Activated T-cell treated with anti-CD3 and anti-CD28 coated beads, Interleukin-2, amount 50 U/mL, for 24 hours (primary cell): ENCODE results near the gene WDR70.

Experiments used
- DNase-seq: peaks from one replicate; pipeline ENCODE4 v3.0.0-alpha.2; 2020
- H3K27ac Mint-ChIP-seq: 2 replicates; pipeline ENCODE4 v1.8.0; 2020; ENCODE audit warnings: mild to moderate bottlenecking, mixed read lengths
- H3K27me3 Mint-ChIP-seq: 2 replicates; pipeline ENCODE4 v1.8.0; 2020; ENCODE audit warnings: mixed read lengths
- H3K36me3 Mint-ChIP-seq: 2 replicates; pipeline ENCODE4 v1.8.0; 2020; ENCODE audit warnings: low read depth, mixed read lengths
- H3K4me1 Mint-ChIP-seq: 2 replicates; pipeline ENCODE4 v1.8.0; 2020; ENCODE audit warnings: low read depth, mixed read lengths
- H3K4me3 Mint-ChIP-seq: 2 replicates; pipeline ENCODE4 v1.8.0; 2020; ENCODE audit warnings: mild to moderate bottlenecking, moderate library complexity, mixed read lengths
- H3K9me3 Mint-ChIP-seq: 2 replicates; pipeline ENCODE4 v1.8.0; 2020; ENCODE audit warnings: mixed read lengths

Gene WDR70

GRCh38 chr5:37739817-37740261, 360.7 kb downstream of the WDR70 start:
- Mint-ChIP-seq H3K9me3 (peaks cover 9% of the 10 kb centered on the region), H3K4me3 (no peak overlapping the region), H3K27ac (no peak overlapping the region), H3K36me3 (peaks cover 76% of the 10 kb centered on the region), H3K4me1 (peaks cover 27% of the 10 kb centered on the region), H3K27me3 (no peaks in the 10 kb centered on the region)
- no peak for DNase-seq

DNA sequence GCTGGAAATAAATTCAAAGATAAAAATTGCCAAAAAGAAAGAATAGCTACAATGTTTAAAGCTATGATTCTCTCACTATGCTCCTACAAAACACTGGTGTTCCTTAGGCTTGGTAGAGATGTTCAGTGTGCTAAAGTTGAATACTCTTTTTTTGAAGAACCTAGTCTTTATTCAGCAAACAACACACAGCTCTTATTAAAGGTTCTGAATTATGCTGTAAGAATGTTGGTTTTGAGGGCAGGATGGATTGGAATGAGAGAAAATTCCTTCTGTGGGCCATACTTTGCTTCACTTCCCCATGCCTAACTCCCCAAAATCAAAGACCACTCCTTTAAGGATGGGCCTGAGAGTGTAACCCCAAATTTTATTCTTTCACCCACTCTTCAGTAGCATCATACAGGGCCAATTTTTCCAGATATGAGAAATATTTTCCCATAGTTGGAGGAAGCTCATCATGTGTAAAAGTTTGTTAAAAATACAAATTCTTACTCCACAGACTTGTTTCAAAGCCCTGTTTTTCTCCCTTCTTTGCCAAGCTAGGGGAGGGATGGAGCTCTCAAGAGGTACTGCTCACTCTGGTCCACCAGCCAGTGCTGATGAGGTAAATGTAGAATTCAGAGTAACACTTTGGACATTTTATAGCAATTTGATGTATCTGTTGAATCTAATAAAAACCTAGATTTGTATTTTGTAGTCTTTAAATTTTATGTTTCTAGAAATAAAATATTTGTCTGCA, 361.4 kb downstream of the WDR70 start:
- no peak for DNase-seq
- no peak overlapping the region for H3K27ac Mint-ChIP-seq
- peaks cover 74% of the 10 kb centered on the region for H3K36me3 Mint-ChIP-seq

GRCh38 chr5:37742111-37742510, 363.0 kb downstream of the WDR70 start:
- H3K9me3 Mint-ChIP-seq, result peaks cover 23% of the 10 kb centered on the region
- no peaks in the 10 kb centered on the region for H3K27me3 Mint-ChIP-seq
- peaks cover 19% of the 10 kb centered on the region for H3K4me1 Mint-ChIP-seq
- no peak for DNase-seq
- no peak overlapping the region for H3K4me3 Mint-ChIP-seq
- peaks cover 72% of the 10 kb centered on the region for H3K36me3 Mint-ChIP-seq
- H3K27ac Mint-ChIP-seq, result no peak overlapping the region

More for the DNA sequence above, 361.4 kb downstream of the WDR70 start:
- Mint-ChIP-seq H3K4me3 (no peak overlapping the region), H3K4me1 (peaks cover 27% of the 10 kb centered on the region), H3K9me3 (peaks cover 10% of the 10 kb centered on the region), H3K27me3 (no peaks in the 10 kb centered on the region)

GRCh38 chr5:37751227-37751626, 372.1 kb downstream of the WDR70 start:
- Mint-ChIP-seq H3K4me3 (no peak overlapping the region), H3K27me3 (no peaks in the 10 kb centered on the region), H3K9me3 (peaks cover 21% of the 10 kb centered on the region), H3K27ac (no peak overlapping the region), H3K4me1 (no peaks in the 10 kb centered on the region), H3K36me3 (peaks cover 64% of the 10 kb centered on the region)
- no peak for DNase-seq

- no peaks in the 10 kb centered on the region for H3K4me1 Mint-ChIP-seq
- DNase-seq, result no peak
- H3K27ac Mint-ChIP-seq, result no peak overlapping the region
- H3K36me3 Mint-ChIP-seq, result peaks cover 56% of the 10 kb centered on the region
- no peaks in the 10 kb centered on the region for H3K27me3 Mint-ChIP-seq
- H3K4me3 Mint-ChIP-seq, result no peak overlapping the region
- H3K9me3 Mint-ChIP-seq, result peaks cover 14% of the 10 kb centered on the region
Observed at GRCh38 chr5:37754976-37755375, 375.9 kb downstream of the WDR70 start.

DNA sequence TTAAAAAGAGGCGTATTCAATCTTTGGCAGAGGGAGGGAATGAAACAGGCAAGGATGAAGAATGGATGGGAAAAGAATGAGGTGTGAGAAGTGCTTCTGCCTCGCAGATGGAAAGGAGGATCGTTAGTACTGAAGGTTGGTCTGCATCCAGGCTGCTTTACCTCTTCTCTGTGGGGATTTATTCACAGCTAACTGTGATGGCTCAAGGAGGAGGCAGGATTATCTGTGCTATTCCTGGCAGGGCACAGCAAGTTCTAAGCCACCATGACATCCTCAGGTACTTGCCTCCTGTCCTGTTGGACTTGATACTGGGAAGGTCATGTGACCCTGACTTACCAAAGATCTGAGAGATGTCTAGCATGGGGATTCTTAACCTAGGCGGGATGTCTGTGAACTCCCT, 376.5 kb downstream of the WDR70 start:
- Mint-ChIP-seq H3K27ac (no peak overlapping the region), H3K36me3 (peaks cover 54% of the 10 kb centered on the region), H3K4me1 (no peaks in the 10 kb centered on the region), H3K9me3 (peaks cover 14% of the 10 kb centered on the region), H3K27me3 (no peaks in the 10 kb centered on the region), H3K4me3 (no peak overlapping the region)
- DNase-seq, result no peak

DNA sequence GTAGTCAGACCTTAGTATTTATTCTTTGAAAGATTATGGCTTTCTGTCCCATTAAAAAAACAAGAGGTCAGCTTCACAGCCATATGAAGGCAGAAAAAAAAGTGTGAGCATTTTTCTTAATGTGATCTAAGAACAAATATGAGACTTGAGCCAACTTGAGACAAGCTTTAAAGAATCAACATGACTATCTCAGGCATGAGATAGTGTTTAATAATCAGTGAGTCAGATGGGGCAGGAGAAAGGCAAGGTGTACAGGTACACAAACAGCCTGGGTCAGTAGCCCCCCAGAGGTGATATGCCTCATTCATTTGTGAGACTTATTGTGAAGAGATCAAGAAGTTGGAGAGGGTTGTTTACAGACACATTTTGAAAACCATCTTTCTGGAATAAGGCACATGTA, 377.1 kb downstream of the WDR70 start:
- peaks cover 49% of the 10 kb centered on the region for H3K36me3 Mint-ChIP-seq
- H3K27me3 Mint-ChIP-seq, result no peaks in the 10 kb centered on the region
- H3K4me3 Mint-ChIP-seq, result no peak overlapping the region
- H3K9me3 Mint-ChIP-seq, result peaks cover 14% of the 10 kb centered on the region
- DNase-seq, result no peak
- H3K4me1 Mint-ChIP-seq, result no peaks in the 10 kb centered on the region
- no peak overlapping the region for H3K27ac Mint-ChIP-seq

DNA sequence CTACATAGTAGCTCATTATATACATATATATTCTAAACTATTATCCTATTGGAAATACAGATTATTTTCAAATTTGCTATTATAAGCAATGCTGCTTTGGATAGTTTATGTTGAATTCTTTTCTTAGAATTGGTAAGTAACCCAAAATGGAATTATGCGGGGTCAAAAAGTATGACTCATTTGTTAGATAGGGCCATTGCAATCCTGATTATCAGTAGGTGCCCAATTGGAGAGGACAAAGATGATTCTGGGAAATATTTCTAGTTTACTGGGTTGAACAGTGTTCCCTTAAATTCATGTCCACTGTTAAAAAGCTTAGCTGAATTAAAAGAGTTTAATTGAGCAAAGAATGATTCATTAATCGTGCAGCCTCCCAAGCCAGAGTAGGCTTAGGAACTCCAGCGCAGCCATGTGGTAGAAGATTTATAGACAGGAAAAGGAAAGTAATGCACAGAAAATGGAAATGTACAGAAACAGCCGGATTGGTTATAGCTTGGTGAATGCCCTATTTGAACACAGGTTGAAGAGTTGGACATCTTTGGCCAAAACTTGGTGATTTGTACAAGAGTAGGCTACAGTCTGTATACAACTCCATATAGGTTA, 379.0 kb downstream of the WDR70 start:
- no peak for DNase-seq
- Mint-ChIP-seq H3K4me3 (no peak overlapping the region), H3K36me3 (peaks cover 32% of the 10 kb centered on the region), H3K27ac (no peak overlapping the region), H3K27me3 (no peaks in the 10 kb centered on the region), H3K4me1 (peaks cover 2% of the 10 kb centered on the region), H3K9me3 (peaks cover 14% of the 10 kb centered on the region)

GRCh38 chr5:37767251-37767650, 388.1 kb downstream of the WDR70 start:
- Mint-ChIP-seq H3K4me1 (peaks cover 2% of the 10 kb centered on the region), H3K27me3 (peaks cover 18% of the 10 kb centered on the region), H3K9me3 (no peaks in the 10 kb centered on the region), H3K36me3 (no peaks in the 10 kb centered on the region), H3K27ac (no peak overlapping the region), H3K4me3 (no peak overlapping the region)
- DNase-seq, result no peak

DNA sequence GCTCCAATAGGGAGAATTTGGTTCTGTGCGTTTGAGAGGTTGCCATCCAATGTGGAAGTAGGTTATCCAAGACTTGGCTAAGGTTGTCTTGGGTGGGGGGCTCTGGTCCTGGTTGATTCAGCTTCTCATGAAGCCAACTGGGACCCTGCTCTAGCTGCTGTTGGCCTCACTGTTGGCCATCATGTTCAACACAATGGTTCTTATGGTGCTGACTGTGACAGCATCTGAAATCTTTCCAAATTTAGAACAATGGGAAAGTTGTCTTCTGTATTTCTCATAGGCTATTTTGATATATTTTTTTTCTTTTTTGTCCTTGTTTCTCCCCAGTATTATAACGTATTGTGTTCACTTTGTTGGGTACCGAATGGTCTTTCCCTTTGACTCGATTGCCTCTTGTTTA, 388.8 kb downstream of the WDR70 start:
- Mint-ChIP-seq H3K27me3 (peaks cover 18% of the 10 kb centered on the region), H3K27ac (no peak overlapping the region), H3K36me3 (no peaks in the 10 kb centered on the region), H3K9me3 (no peaks in the 10 kb centered on the region), H3K4me3 (no peak overlapping the region), H3K4me1 (no peaks in the 10 kb centered on the region)
- DNase-seq, result no peak

GRCh38 chr5:37768371-37768770, 389.3 kb downstream of the WDR70 start:
- peaks cover 18% of the 10 kb centered on the region for H3K27me3 Mint-ChIP-seq
- no peak overlapping the region for H3K27ac Mint-ChIP-seq

GRCh38 chr5:37769108-37769507, 390.0 kb downstream of the WDR70 start:
- no peak overlapping the region for H3K4me3 Mint-ChIP-seq
- no peak for DNase-seq
- H3K9me3 Mint-ChIP-seq, result peaks cover 6% of the 10 kb centered on the region
- no peak overlapping the region for H3K27ac Mint-ChIP-seq
- peaks cover 18% of the 10 kb centered on the region for H3K27me3 Mint-ChIP-seq
- H3K4me1 Mint-ChIP-seq, result no peaks in the 10 kb centered on the region
- H3K36me3 Mint-ChIP-seq, result no peaks in the 10 kb centered on the region

More at GRCh38 chr5:37768371-37768770, 389.3 kb downstream of the WDR70 start:
- H3K4me3 Mint-ChIP-seq, result no peak overlapping the region
- H3K9me3 Mint-ChIP-seq, result no peaks in the 10 kb centered on the region
- no peaks in the 10 kb centered on the region for H3K4me1 Mint-ChIP-seq
- H3K36me3 Mint-ChIP-seq, result no peaks in the 10 kb centered on the region
- no peak for DNase-seq

DNA sequence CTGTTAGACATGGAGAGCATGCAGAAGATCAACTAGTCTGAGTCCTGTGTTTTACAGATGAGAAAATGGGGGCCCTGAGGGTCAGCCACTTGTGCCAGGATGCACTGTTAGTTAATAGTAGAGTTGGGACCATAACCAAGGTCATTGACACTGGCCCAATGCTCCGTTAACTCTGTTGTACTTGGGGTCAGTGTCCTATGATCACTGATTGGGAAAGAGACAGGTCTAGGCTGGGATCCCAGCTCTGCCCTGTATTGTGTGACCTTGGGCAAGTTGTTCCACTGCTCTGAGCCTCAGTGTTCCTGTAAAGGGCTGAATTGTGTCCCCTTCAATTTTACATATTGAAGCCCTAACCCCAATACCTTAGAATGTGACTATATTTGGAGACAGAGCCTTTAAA, 390.7 kb downstream of the WDR70 start:
- Mint-ChIP-seq H3K4me1 (no peaks in the 10 kb centered on the region), H3K27ac (no peak overlapping the region)

DNA sequence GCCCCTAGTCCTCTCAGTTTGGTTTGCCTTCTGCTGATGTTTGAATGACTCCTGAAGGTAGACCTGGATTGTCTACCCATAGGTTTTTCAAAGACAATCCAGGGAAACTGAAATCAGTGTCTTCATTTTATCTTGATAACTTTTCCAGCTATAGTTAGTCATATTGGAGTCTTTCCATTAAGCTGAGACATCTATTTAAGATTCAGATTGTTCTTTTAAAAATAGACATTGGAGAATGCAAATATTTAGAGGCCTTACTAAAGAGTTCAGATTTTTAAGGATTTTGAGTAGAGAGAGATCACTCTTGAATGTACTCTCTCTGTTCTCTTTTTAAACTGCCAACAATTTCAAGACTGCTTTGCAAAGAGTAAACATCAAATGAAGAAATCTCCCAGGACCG, 391.7 kb downstream of the WDR70 start:
- Mint-ChIP-seq H3K27me3 (peaks cover 18% of the 10 kb centered on the region), H3K9me3 (peaks cover 13% of the 10 kb centered on the region), H3K36me3 (peaks cover 2% of the 10 kb centered on the region), H3K27ac (no peak overlapping the region), H3K4me1 (no peaks in the 10 kb centered on the region), H3K4me3 (no peak overlapping the region)
- DNase-seq, result no peak

More for the DNA sequence above, 390.7 kb downstream of the WDR70 start:
- Mint-ChIP-seq H3K9me3 (peaks cover 7% of the 10 kb centered on the region), H3K27me3 (peaks cover 18% of the 10 kb centered on the region), H3K4me3 (no peak overlapping the region), H3K36me3 (no peaks in the 10 kb centered on the region)
- no peak for DNase-seq

DNA sequence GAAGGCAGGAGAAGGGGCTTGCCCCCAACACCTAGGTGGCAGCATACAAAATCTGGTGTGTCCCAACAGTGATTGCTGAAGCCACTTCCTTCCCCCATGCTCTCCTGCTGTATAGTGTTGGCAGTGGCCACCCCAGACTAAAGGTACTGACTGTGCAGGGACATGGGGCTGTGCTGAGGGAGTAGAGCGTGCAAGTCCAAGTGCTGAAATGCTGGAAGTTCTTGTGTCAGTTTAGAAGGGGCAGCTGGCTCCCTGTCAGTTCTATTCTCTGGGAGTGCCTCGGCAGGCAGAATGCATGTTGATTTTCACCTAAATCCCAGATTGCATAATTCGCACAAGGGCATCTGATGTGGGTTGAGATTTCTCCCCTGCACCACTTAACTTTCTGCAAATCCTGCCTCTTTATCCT, 392.1 kb downstream of the WDR70 start:
- H3K4me3 Mint-ChIP-seq, result no peak overlapping the region
- DNase-seq, result no peak
- peaks cover 4% of the 10 kb centered on the region for H3K36me3 Mint-ChIP-seq
- no peak overlapping the region for H3K27ac Mint-ChIP-seq
- H3K27me3 Mint-ChIP-seq, result peaks cover 18% of the 10 kb centered on the region
- peaks cover 15% of the 10 kb centered on the region for H3K9me3 Mint-ChIP-seq
- H3K4me1 Mint-ChIP-seq, result no peaks in the 10 kb centered on the region
